ENCODE measurements around the gene TCIRG1.

Gene TCIRG1

GRCh38 chr11:68050371-68050841, 11.6 kb downstream of the TCIRG1 start:
- Histone ChIP-seq H3K4me3 (ENCODE audit: insufficient read depth, low read length, poor library complexity, severe bottlenecking) (no peak overlapping the region), H3K4me2 (ENCODE audit: low read depth, low read length, poor library complexity, severe bottlenecking) (no peak overlapping the region), H3F3A (ENCODE audit: insufficient read depth) (no peaks in the 10 kb centered on the region), H3K27ac (ENCODE audit: low read depth, low read length) (no peak overlapping the region), H3K9me2 (replicated peaks; ENCODE audit: insufficient read depth, low read length) (no peaks in the 10 kb centered on the region), H3K9ac (ENCODE audit: low read length) (no peak overlapping the region), H2AFZ (ENCODE audit: low read depth, low read length, severe bottlenecking) (no peak overlapping the region), H3K27me3 (ENCODE audit: low read length) (no peaks in the 10 kb centered on the region), H3K36me3 (ENCODE audit: low read length) (no peaks in the 10 kb centered on the region), H3K9me3 (ENCODE audit: insufficient read depth, low read length) (no peaks in the 10 kb centered on the region), H3K79me2 (ENCODE audit: insufficient read depth, low read length) (no peaks in the 10 kb centered on the region), H4K20me1 (ENCODE audit: low read depth, low read length) (no peaks in the 10 kb centered on the region)
- no peak for TF ChIP-seq EZH2phosphoT487 (conservative IDR thresholded peaks at IDR 0.05; ENCODE audit: low read length)

GRCh38 chr11:68051191-68052136, 12.6 kb downstream of the TCIRG1 start:
- H4K20me1 ChIP-seq (ENCODE audit: low read depth, low read length) = no peaks in the 10 kb centered on the region
- H3K4me3 ChIP-seq (ENCODE audit: insufficient read depth, low read length, poor library complexity, severe bottlenecking) = no peak overlapping the region
- no peaks in the 10 kb centered on the region for H3K9me3 ChIP-seq (ENCODE audit: insufficient read depth, low read length)
- no peak overlapping the region for H3K27ac ChIP-seq (ENCODE audit: low read depth, low read length)
- TF ChIP-seq EZH2phosphoT487 (conservative IDR thresholded peaks at IDR 0.05; ENCODE audit: low read length) (no peak), CTCF (IDR thresholded peaks at IDR 0.05; ENCODE audit: insufficient read depth, low read length, poor library complexity, severe bottlenecking) (no peak)
- no peaks in the 10 kb centered on the region for H3K9me2 ChIP-seq (replicated peaks; ENCODE audit: insufficient read depth, low read length)
- no peak overlapping the region for H2AFZ ChIP-seq (ENCODE audit: low read depth, low read length, severe bottlenecking)
- no peaks in the 10 kb centered on the region for H3K36me3 ChIP-seq (ENCODE audit: low read length)
- no peaks in the 10 kb centered on the region for H3K27me3 ChIP-seq (ENCODE audit: low read length)
- 0 out of 2 replicates have a peak, but pooled peaks cover 3% of the 10 kb centered on the region for H3F3A ChIP-seq (ENCODE audit: insufficient read depth)
- H3K4me2 ChIP-seq (ENCODE audit: low read depth, low read length, poor library complexity, severe bottlenecking) = no peak overlapping the region
- no peaks in the 10 kb centered on the region for H3K79me2 ChIP-seq (ENCODE audit: insufficient read depth, low read length)
- H3K9ac ChIP-seq (ENCODE audit: low read length) = no peak overlapping the region

GRCh38 chr11:68052137-68052873, 13.5 kb downstream of the TCIRG1 start:
- no peaks in the 10 kb centered on the region for H3K9me3 ChIP-seq (ENCODE audit: insufficient read depth, low read length)
- no peak for TF ChIP-seq EZH2phosphoT487 (conservative IDR thresholded peaks at IDR 0.05; ENCODE audit: low read length)
- no peak for TF ChIP-seq CTCF (IDR thresholded peaks at IDR 0.05; ENCODE audit: insufficient read depth, low read length, poor library complexity, severe bottlenecking)
- no peaks in the 10 kb centered on the region for H4K20me1 ChIP-seq (ENCODE audit: low read depth, low read length)
- H3K9ac ChIP-seq (ENCODE audit: low read length) = no peak overlapping the region
- H3K36me3 ChIP-seq (ENCODE audit: low read length) = no peaks in the 10 kb centered on the region
- H2AFZ ChIP-seq (ENCODE audit: low read depth, low read length, severe bottlenecking) = no peak overlapping the region
- no peak overlapping the region for H3K27ac ChIP-seq (ENCODE audit: low read depth, low read length)
- no peaks in the 10 kb centered on the region for H3K27me3 ChIP-seq (ENCODE audit: low read length)
- no peaks in the 10 kb centered on the region for H3K79me2 ChIP-seq (ENCODE audit: insufficient read depth, low read length)
- no peak overlapping the region for H3K4me2 ChIP-seq (ENCODE audit: low read depth, low read length, poor library complexity, severe bottlenecking)
- H3K9me2 ChIP-seq (replicated peaks; ENCODE audit: insufficient read depth, low read length) = no peaks in the 10 kb centered on the region
- H3K4me3 ChIP-seq (ENCODE audit: insufficient read depth, low read length, poor library complexity, severe bottlenecking) = no peak overlapping the region
- H3F3A ChIP-seq (ENCODE audit: insufficient read depth) = 0 out of 2 replicates have a peak, but pooled peaks cover 3% of the 10 kb centered on the region

Measured in SU-DHL-6 (cell line).